DMS53 treated with DMSO at 0.1 percent for 48 hours (cell line): Measurements from ENCODE around the gene DUT.

Experiments
- DNase-seq: peaks from one replicate; lab custom pipeline; 2025; ENCODE audit not compliant: unreplicated experiment; lab: John Stamatoyannopoulos, UW

The DUT gene

GRCh38 chr15:48367483-48367882 lies 36.3 kb downstream of the DUT start:
- no peak for DNase-seq

GRCh38 chr15:48370460-48370859 lies 39.2 kb downstream of the DUT start:
- DNase-seq, result no peak

GRCh38 chr15:48371550-48371949 lies 40.3 kb downstream of the DUT start:
- no peak for DNase-seq

- DNase-seq, result no peak
Observed at GRCh38 chr15:48371961-48372360, 40.7 kb downstream of the DUT start.

GRCh38 chr15:48373821-48374451 lies 42.7 kb downstream of the DUT start:
- no peak for DNase-seq

GRCh38 chr15:48374472-48374871 lies 43.2 kb downstream of the DUT start:
- DNase-seq, result no peak

GRCh38 chr15:48375767-48376166 lies 44.5 kb downstream of the DUT start:
- no peak for DNase-seq

GRCh38 chr15:48380198-48380597 lies 49.0 kb downstream of the DUT start:
- no peak for DNase-seq

GRCh38 chr15:48381861-48382260 lies 50.6 kb downstream of the DUT start:
- no peak for DNase-seq

- DNase-seq, result no peak
Observed at GRCh38 chr15:48383031-48383430, 51.8 kb downstream of the DUT start.

- no peak for DNase-seq
Observed at GRCh38 chr15:48384616-48385015, 53.4 kb downstream of the DUT start.

DNA sequence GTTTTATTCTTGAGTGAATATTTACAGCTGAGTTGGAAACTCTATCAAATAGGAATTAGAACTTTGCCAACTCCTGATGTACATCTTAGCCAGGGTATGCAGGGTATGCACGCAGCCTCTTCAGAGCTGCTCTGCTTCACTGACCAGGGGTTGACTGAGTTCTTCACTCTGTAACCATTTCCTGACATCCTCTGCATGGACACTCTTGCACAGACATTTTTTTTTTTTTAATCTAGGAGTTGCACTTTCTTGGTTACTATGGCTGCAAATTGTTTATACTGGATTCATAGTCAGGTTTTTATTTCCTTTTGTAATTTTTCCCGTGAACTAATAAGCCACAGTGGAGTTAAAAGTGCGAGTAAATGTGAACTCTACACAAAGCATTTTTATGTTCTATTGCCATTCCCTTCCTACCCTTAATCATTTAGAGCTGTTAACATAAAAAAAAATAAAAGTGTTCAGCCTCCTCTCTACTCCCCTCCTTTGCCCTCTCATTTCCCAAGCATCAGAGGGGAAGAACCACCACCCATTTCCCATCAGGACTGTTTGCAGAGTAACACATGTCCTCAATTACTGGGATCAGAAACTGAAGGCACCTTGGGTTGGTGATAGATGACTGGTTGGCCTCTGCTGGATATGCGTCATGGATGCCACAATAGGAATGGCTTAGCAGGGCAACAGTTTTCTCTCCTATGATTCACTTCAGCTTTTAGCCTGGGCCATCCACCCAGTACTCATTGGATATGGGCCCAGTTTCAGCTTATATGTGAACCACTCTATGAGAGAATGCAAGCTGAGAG lies 54.0 kb downstream of the DUT start:
- no peak for DNase-seq

DNA sequence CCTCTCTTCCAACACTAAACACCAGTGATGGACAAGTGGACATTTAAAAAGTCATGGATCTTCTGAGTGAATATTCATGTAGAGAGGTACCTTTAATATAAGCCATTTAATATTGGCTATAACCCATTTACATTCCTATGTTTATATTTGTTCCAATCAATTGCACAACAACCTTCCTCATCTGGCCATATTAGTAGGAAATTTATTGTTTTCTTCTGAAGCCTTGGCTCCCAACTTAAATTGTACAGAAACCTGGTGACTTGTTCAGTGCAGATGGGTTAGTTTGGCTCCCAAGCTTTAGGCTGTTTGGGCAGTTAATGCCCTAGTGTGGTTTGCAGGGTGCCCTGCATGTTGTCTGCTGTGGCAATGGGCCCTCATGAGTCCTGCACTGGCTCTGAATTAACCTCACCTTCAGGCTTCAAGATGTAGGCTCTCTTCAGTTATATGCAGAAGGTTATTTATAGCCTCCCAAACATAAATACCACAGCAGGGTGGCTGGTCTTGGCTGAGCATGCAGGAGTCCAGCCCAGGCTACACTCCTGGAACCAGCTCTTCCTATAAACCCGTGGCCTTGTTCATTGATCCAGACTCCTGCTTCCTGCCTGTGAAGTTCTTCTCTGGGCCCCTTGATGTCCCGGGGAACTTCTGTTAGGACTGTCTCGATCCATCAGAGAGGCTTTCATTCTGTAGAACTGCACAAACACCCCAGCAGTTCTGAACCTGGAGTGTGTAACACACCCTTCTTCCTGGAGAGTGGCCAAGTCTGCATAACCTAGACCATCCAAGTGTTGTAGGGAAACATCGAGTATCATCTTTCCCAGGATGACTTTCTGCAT lies 57.0 kb downstream of the DUT start:
- DNase-seq, result no peak

- no peak for DNase-seq
Observed at GRCh38 chr15:48388910-48389309, 57.7 kb downstream of the DUT start.

DNA sequence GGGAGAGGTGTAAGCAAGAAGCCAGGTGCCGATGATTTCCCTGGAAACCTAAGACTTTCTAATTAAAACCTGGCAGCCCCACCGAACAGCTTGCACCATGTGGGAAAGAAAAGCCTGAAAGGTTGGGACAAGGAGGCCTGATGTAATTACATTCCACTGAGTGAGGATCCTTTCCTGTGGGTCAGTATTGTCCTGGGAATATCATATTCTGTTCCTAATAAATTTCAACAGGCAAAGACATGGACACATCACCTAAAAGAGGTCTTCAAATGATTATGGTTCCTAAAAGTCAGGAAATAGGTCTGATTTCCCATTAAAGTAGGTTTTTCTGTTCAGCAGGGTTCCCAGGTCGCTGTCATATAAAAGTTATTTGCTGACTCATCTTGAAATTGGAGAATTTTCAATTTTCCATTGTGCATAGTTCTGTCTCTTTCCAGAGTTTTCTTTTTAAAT lies 58.5 kb downstream of the DUT start:
- DNase-seq, result no peak

- no peak for DNase-seq
Observed at GRCh38 chr15:48391950-48392349, 60.7 kb downstream of the DUT start.

DNA sequence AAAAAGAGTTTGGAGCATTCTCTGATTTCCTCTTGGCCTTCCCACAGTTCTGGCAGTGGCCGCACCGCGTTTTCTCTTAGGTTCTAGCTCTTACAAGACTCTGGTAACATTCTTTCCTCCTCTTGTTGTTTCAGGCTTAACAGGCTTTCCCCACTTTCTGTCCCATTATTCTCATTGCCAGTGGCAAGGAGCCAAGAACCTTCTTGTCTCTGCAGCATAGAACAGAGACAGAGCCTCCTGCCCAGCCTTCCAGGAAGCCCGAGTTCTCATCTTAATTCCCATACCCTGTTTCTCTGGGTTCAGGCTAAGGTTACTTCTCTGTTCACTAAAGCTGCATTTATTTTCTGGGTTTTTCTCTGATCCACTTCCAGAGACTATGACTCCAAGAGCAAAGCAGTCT lies 61.1 kb downstream of the DUT start:
- DNase-seq, result no peak
